ENCODE results near the gene PPP1R3E. TPM values are rescaled to one million over a fixed set of nuclear protein-coding genes. Genes with fewer than 3 reads are reported as not detected.

Gene PPP1R3E
- total and polyA plus RNA-seq, 2 of the 13 experiments (the other 11 are each of a cell fraction or from before 2014, with no cell fraction given), result 16.5 to 26.5 TPM

- TF ChIP-seq, protein P1, sequence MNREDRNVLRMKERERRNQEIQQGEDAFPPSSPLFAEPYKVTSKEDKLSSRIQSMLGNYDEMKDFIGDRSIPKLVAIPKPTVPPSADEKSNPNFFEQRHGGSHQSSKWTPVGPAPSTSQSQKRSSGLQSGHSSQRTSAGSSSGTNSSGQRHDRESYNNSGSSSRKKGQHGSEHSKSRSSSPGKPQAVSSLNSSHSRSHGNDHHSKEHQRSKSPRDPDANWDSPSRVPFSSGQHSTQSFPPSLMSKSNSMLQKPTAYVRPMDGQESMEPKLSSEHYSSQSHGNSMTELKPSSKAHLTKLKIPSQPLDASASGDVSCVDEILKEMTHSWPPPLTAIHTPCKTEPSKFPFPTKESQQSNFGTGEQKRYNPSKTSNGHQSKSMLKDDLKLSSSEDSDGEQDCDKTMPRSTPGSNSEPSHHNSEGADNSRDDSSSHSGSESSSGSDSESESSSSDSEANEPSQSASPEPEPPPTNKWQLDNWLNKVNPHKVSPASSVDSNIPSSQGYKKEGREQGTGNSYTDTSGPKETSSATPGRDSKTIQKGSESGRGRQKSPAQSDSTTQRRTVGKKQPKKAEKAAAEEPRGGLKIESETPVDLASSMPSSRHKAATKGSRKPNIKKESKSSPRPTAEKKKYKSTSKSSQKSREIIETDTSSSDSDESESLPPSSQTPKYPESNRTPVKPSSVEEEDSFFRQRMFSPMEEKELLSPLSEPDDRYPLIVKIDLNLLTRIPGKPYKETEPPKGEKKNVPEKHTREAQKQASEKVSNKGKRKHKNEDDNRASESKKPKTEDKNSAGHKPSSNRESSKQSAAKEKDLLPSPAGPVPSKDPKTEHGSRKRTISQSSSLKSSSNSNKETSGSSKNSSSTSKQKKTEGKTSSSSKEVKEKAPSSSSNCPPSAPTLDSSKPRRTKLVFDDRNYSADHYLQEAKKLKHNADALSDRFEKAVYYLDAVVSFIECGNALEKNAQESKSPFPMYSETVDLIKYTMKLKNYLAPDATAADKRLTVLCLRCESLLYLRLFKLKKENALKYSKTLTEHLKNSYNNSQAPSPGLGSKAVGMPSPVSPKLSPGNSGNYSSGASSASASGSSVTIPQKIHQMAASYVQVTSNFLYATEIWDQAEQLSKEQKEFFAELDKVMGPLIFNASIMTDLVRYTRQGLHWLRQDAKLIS (CRISPR knock-in tag; IDR thresholded peaks at IDR 0.05), result peak; percentile 75
- TF ChIP-seq RAD51 (IDR thresholded peaks at IDR 0.05; ENCODE audit: borderline replicate concordance) (peak; percentile 97), ZC3H4 (CRISPR knock-in tag; IDR thresholded peaks at IDR 0.05; ENCODE audit: borderline replicate concordance) (no peak; the same call in 1 of the 2 replicates), ZNF713 (CRISPR knock-in tag; IDR thresholded peaks at IDR 0.05) (0 out of 2 replicates have a peak, but pooled peaks have one; percentile 65), MEIS1 (CRISPR knock-in tag; IDR thresholded peaks at IDR 0.05; ENCODE audit: borderline replicate concordance) (peak; percentile 100), CBX1 (IDR thresholded peaks at IDR 0.05; ENCODE audit: low read depth) (peak; percentile 99), ZNF672 (CRISPR knock-in tag; IDR thresholded peaks at IDR 0.05) (no peak), ZNF660 (CRISPR knock-in tag; IDR thresholded peaks at IDR 0.05; ENCODE audit: borderline replicate concordance, low read depth) (no peak), ZFP36L2 (CRISPR knock-in tag; IDR thresholded peaks at IDR 0.05) (peak; percentile 89), ZNF841 (CRISPR knock-in tag; IDR thresholded peaks at IDR 0.05; ENCODE audit: borderline replicate concordance) (peak; percentile 39; the same call in 1 of the 2 replicates), ATF7-NPFF (CRISPR knock-in tag; IDR thresholded peaks at IDR 0.05; ENCODE audit: low read depth) (peak; percentile 94), HNRNPH1 (optimal IDR thresholded peaks at IDR 0.05; ENCODE audit: low read depth, low read length) (peak; percentile 78), FOXM1 (CRISPR knock-in tag; IDR thresholded peaks at IDR 0.05) (no peak), GTF2F1 (IDR thresholded peaks at IDR 0.05; ENCODE audit: low read length) (peak; percentile 98)
- TF ChIP-seq, protein P2, sequence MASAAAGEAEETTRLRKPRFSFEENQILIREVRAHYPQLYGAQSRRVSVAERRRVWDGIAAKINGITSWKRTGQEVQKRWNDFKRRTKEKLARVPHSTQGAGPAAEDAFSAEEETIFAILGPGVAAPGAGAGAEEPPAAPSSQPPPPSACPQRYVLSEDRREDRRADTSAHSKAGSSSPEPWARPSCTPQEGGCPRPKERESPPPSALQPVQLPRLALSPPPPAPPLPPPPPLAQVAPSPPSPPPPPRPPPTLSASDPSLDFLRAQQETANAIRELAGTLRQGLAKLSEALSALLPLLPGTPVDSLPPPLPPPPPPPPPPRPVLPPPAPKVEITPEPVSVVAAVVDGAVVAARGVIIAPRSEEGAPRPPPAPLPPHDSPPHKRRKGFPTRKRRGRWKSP (CRISPR knock-in tag; IDR thresholded peaks at IDR 0.05), result no peak
- TF ChIP-seq, protein P3, sequence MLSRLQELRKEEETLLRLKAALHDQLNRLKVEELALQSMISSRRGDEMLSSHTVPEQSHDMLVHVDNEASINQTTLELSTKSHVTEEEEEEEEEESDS (CRISPR knock-in tag; IDR thresholded peaks at IDR 0.05; ENCODE audit: borderline replicate concordance), result peak; percentile 92; the same call in 1 of the 2 replicates
- TF ChIP-seq, protein P4, sequence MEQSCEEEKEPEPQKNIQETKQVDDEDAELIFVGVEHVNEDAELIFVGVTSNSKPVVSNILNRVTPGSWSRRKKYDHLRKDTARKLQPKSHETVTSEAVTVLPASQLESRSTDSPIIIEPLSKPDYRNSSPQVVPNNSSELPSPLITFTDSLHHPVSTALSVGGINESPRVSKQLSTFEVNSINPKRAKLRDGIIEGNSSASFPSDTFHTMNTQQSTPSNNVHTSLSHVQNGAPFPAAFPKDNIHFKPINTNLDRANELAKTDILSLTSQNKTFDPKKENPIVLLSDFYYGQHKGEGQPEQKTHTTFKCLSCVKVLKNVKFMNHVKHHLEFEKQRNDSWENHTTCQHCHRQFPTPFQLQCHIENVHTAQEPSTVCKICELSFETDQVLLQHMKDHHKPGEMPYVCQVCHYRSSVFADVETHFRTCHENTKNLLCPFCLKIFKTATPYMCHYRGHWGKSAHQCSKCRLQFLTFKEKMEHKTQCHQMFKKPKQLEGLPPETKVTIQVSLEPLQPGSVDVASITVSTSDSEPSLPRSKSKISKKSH (CRISPR knock-in tag; IDR thresholded peaks at IDR 0.05; ENCODE audit: borderline replicate concordance), result no peak; the same call in 1 of the 2 replicates
- TF ChIP-seq, protein P5, sequence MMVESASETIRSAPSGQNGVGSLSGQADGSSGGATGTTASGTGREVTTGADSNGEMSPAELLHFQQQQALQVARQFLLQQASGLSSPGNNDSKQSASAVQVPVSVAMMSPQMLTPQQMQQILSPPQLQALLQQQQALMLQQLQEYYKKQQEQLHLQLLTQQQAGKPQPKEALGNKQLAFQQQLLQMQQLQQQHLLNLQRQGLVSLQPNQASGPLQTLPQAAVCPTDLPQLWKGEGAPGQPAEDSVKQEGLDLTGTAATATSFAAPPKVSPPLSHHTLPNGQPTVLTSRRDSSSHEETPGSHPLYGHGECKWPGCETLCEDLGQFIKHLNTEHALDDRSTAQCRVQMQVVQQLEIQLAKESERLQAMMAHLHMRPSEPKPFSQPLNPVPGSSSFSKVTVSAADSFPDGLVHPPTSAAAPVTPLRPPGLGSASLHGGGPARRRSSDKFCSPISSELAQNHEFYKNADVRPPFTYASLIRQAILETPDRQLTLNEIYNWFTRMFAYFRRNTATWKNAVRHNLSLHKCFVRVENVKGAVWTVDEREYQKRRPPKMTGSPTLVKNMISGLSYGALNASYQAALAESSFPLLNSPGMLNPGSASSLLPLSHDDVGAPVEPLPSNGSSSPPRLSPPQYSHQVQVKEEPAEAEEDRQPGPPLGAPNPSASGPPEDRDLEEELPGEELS (CRISPR knock-in tag; IDR thresholded peaks at IDR 0.05), result peak; percentile 68
Observed at GRCh38 chr14:23320584-23321571, 18.2 kb upstream of the PPP1R3E start, which contains the start of gene PABPN1 (continued).
